Neuron (in vitro differentiated cells): ENCODE data around the gene SLFN5.
"Not testable (repeated sequence)": the region's sequence is repeated elsewhere in the genome, so short reads cannot be mapped to it uniquely, and the experiment has no call there.

ENCODE experiments used
- H2AFZ ChIP-seq: one replicate; pipeline ENCODE4 v1.6.1; 2013; ENCODE audit warnings: low read depth, mild to moderate bottlenecking, inconsistent platforms, low read length, moderate library complexity
- H3K27me3 ChIP-seq: one replicate; pipeline ENCODE4 v1.6.1; 2013; ENCODE audit warnings: low read length; ENCODE audit not compliant: insufficient read depth
- H3K36me3 ChIP-seq: one replicate; pipeline ENCODE4 v1.6.1; 2013; ENCODE audit warnings: low read length; ENCODE audit not compliant: insufficient read depth
- H3K4me1 ChIP-seq: one replicate; pipeline ENCODE4 v1.6.1; 2013; ENCODE audit warnings: low read length; ENCODE audit not compliant: insufficient read depth
- H3K4me3 ChIP-seq: 2 replicates; pipeline ENCODE4 v1.5.1; 2013; ENCODE audit warnings: mild to moderate bottlenecking, low read length, moderate library complexity
- H3K9me3 ChIP-seq: one replicate; pipeline ENCODE4 v1.6.1; 2013; ENCODE audit warnings: low read length

The SLFN5 gene

DNA sequence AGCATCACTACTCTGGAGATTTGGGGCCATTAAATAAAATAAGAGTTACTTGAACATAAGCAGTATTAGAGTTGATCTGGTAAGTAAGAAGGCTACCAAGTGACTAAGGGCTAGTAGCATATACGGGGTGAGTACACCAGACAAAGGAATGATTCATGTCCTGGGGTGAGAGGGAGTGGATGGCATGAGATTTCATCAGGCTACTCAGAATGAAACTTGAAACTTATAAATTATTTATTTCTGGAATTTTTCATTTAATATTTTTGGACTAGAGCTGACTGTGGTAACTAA is 2.3 kb downstream of the SLFN5 start:
- H3K36me3 ChIP-seq: no peaks in the 10 kb centered on the region
- H3K4me1 ChIP-seq: peaks cover 20% of the 10 kb centered on the region
- no peak overlapping the region for H2AFZ ChIP-seq
- H3K4me3 ChIP-seq: peak overlapping the region; percentile 77
- H3K27me3 ChIP-seq: no peaks in the 10 kb centered on the region
- H3K9me3 ChIP-seq: no peaks in the 10 kb centered on the region

DNA sequence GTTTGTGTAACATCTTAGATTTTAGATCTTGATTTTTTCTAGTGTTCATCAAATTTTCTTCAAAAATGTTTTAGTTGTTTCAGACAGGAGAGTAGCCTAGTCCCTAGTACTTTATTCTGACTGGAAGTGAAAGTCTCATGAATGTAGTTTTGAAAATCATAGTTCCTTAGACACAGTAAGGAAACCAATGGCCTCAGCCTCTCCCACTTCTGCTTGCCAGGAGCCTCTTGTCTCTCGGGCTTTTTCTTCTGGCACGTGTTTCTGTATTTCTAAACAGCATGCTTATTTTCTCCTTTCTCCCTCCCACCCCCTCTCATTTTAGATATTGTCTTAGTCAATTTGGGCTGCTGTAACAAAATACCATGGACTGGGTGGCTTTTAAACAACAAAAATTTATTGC is 9.8 kb downstream of the SLFN5 start:
- Histone ChIP-seq H3K27me3 (no peaks in the 10 kb centered on the region), H2AFZ (no peak overlapping the region), H3K4me1 (peaks cover 8% of the 10 kb centered on the region), H3K36me3 (no peaks in the 10 kb centered on the region), H3K9me3 (no peaks in the 10 kb centered on the region), H3K4me3 (no peak overlapping the region)

DNA sequence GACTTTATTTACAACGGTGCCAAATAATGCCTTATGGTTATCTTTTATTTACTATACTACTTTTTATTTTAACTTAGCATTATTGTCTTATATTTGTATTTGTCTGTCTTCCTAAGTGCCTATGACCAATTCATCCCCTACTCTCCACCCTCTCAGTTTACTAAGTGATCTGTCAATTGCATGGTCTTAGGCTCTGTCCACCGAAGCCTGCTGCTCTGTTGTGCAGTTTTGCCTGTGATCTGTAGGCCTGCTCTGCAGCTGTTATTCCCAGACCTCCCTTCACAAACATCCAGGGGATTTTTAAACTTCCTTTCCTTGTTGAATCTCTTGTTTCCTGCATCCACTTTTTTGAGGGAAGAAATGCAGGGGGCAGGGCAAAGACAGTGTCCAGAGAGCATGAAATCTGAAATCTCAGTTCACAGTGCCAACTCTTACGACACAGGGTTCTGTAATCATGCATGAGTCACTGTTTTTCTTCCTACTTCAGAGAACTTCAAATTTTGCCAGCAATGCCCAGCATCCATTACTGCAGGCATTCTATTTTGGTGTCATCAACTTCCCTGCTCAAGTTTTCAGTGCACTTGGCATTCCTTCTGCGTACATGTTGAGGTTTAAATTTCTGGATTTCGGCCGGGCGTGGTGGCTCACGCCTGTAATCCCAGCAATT is 11.4 kb downstream of the SLFN5 start:
- no peak overlapping the region for H3K4me3 ChIP-seq
- peaks cover 8% of the 10 kb centered on the region for H3K4me1 ChIP-seq
- no peak overlapping the region for H2AFZ ChIP-seq
- H3K9me3 ChIP-seq: no peaks in the 10 kb centered on the region
- no peaks in the 10 kb centered on the region for H3K27me3 ChIP-seq
- H3K36me3 ChIP-seq: no peaks in the 10 kb centered on the region

DNA sequence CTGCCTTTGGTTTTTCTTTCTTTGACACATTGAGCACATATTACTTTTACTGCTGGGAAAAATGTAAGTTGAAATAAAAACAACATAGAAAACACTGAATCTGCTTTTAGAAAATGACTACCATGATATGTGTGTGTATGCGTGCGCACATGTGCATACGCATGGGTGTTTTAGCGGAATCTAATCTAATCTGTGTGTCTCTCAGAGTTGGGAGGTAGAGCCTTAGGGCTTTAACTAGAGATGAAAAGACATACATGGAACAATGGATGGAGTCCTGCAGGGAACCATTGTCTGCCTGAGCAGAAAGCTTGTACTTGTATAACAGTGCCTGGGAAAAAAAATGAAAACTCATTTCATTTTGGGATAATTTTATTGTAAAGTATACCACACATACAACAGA is 12.4 kb downstream of the SLFN5 start:
- Histone ChIP-seq H3K4me3 (no peak overlapping the region), H2AFZ (no peak overlapping the region), H3K36me3 (no peaks in the 10 kb centered on the region), H3K27me3 (no peaks in the 10 kb centered on the region), H3K4me1 (peaks cover 8% of the 10 kb centered on the region), H3K9me3 (no peaks in the 10 kb centered on the region)

DNA sequence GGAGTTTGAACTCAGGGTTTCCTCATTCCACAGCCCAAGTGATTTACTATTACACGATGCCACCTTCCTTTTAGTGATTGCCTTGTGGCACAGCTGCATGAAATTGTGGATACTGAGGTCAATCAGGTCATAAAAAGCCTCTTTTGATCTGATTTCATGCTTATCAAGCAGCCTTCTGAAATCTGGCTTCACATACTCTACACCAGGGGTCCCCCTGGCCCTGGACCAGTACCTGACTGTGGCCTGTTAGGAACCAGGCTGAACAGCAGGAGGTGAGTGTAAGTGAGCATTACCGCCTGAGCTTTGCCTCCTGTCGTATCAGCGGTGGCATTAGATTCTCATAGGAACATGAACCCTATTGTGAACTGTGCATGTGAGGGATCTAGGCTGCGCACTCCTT is 13.8 kb downstream of the SLFN5 start:
- H2AFZ ChIP-seq: no peak overlapping the region
- no peak overlapping the region for H3K4me3 ChIP-seq
- no peaks in the 10 kb centered on the region for H3K36me3 ChIP-seq
- no peaks in the 10 kb centered on the region for H3K9me3 ChIP-seq
- H3K4me1 ChIP-seq: peaks cover 8% of the 10 kb centered on the region
- no peaks in the 10 kb centered on the region for H3K27me3 ChIP-seq

DNA sequence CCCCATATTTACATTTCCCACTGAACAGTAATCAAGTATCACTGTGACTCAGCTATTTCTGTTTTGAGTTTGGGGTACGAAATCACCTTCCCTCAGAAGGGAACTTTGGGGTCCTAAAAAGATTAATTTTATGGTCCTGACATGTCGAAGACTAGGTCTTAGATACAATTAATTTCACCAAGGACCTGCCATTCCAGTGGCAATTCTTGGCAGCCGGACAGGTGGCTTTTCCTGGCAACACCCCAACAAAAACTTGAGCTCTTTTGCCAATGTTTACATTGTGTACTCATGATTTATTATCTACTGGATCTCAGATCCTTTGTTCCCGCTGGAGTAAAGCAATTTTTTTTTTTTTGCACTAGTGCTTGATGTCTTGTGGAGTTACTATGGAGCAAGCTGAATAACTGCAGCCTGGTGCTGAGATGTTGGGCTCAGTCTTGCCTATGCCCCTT is 14.4 kb downstream of the SLFN5 start:
- Histone ChIP-seq H3K27me3 (no peaks in the 10 kb centered on the region), H3K4me1 (peaks cover 8% of the 10 kb centered on the region), H3K4me3 (no peak overlapping the region), H2AFZ (no peak overlapping the region), H3K9me3 (no peaks in the 10 kb centered on the region), H3K36me3 (no peaks in the 10 kb centered on the region)

DNA sequence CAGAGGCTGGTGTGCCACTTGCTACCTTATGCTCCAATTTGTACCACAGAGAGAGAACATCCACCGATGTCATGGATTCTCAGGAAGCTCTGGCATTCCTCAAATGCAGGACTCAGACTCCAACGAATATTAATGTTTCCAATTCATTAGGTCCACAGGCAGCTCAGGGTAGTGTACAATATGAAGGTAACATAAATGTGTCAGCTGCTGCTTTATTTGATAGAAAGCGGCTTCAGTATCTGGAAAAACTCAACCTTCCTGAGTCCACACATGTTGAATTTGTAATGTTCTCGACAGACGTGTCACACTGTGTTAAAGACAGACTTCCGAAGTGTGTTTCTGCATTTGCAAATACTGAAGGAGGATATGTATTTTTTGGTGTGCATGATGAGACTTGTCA is 16.1 kb downstream of the SLFN5 start:
- Histone ChIP-seq H3K27me3 (no peaks in the 10 kb centered on the region), H3K4me3 (no peak overlapping the region), H2AFZ (no peak overlapping the region), H3K36me3 (no peaks in the 10 kb centered on the region), H3K4me1 (peaks cover 8% of the 10 kb centered on the region), H3K9me3 (no peaks in the 10 kb centered on the region)

DNA sequence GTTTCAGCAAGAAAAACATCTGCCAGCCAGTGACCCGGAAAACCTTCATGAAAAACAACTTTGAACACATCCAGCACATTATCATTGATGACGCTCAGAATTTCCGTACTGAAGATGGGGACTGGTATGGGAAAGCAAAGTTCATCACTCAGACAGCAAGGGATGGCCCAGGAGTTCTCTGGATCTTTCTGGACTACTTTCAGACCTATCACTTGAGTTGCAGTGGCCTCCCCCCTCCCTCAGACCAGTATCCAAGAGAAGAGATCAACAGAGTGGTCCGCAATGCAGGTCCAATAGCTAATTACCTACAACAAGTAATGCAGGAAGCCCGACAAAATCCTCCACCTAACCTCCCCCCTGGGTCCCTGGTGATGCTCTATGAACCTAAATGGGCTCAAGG is 22.2 kb downstream of the SLFN5 start:
- H3K36me3 ChIP-seq: peaks cover 11% of the 10 kb centered on the region
- H2AFZ ChIP-seq: no peak overlapping the region
- no peaks in the 10 kb centered on the region for H3K27me3 ChIP-seq
- no peak overlapping the region for H3K4me3 ChIP-seq
- H3K4me1 ChIP-seq: no peaks in the 10 kb centered on the region
- H3K9me3 ChIP-seq: no peaks in the 10 kb centered on the region

DNA sequence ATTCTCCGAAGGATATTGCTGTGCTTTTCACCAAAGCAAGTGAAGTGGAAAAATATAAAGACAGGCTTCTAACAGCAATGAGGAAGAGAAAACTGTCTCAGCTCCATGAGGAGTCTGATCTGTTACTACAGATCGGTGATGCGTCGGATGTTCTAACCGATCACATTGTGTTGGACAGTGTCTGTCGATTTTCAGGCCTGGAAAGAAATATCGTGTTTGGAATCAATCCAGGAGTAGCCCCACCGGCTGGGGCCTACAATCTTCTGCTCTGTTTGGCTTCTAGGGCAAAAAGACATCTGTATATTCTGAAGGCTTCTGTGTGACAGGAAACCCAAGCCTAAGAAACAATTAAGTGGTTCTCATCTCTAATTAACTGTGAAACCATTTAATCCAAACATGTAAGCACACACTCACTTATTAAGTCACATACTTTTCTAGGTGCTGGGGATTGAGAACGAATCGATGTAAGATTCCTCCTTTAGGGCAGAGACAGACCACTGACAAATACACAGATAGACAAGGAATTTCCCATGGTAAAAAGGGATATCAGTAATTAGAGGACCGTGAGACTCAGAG is 22.8 kb downstream of the SLFN5 start:
- H3K9me3 ChIP-seq: no peaks in the 10 kb centered on the region
- H3K27me3 ChIP-seq: no peaks in the 10 kb centered on the region
- H3K36me3 ChIP-seq: peaks cover 11% of the 10 kb centered on the region
- no peaks in the 10 kb centered on the region for H3K4me1 ChIP-seq
- H2AFZ ChIP-seq: no peak overlapping the region
- H3K4me3 ChIP-seq: no peak overlapping the region

DNA sequence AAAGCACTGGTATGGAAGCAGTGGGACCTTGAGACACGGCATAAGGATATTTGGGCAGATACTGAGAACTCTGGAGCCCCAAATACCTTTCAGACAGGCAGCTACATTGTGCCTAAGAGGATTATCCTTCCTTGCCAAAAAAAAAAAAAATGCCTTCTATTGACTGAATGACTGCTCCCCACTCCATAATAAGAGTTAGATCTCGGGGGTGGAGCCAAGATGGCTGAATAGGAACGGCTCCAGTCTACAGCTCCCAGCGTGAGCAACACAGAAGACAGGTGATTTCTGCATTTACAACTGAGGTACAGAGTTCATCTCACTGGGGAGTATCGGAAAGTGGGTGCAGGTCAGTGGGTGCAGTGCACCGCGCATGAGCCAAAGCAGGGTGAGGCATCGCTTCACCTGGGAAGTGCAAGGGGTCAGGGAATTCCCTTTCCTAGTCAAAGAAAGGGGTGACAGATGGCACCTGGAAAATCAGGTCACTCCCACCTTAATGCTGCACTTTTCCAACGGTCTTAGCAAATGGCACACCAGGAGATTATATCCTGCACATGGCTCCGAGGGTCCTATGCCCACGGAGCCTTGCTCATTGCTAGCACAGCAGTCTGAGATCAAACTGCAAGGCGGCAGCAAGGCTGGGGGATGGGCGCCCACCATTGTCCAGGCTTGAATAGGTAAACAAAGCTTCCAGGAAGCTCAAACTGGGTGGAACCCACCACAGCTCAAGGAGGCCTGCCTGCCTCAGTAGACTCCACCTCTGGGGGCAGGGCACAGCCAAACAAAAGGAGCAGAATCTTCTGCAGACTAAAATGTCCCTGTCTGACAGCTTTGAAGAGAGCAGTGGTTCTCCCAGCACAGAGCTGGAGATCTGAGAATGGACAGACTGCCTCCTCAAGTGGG is 31.5 kb downstream of the SLFN5 start:
- not testable (repeated sequence) for H2AFZ ChIP-seq, H3K9me3 ChIP-seq, H3K4me1 ChIP-seq, H3K27me3 ChIP-seq, H3K36me3 ChIP-seq, H3K4me3 ChIP-seq

DNA sequence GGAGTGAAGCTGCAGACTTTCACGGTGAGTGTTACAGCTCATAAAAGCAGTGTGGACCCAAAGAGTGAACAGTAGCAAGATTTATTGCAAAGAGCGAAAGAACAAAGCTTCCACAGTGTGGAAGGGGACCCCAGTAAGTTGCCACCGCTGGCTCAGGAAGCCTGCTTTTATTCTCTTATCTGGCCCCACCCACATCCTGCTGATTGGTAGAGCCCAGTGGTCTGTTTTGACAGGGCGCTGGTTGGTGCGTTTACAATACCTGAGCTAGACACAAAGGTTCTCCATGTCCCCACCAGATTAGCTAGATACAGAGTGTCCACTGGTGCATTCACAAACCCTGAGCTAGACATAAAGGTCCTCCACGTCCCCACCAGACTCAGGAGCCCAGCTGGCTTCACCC is 35.6 kb downstream of the SLFN5 start:
- not testable (repeated sequence) for H3K4me1 ChIP-seq, H3K36me3 ChIP-seq, H3K27me3 ChIP-seq, H2AFZ ChIP-seq, H3K4me3 ChIP-seq, H3K9me3 ChIP-seq

DNA sequence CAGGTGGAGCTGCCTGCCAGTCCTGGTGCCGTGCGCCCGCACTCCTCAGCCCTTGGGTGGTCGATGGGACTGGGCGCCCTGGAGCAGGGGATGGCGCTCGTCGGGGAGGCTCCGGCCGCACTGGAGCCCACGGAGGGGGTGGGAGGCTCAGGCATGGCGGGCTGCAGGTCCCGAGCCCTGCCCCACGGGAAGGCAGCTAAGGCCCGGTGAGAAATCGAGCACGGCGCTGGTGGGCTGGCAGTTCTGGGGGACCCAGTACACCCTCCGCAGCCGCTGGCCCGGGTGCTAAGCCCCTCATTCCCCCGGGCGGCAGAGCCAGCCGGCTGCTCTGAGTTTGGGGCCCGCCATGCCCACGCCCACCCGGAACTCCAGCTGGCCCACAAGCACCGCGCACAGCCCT is 36.0 kb downstream of the SLFN5 start:
- not testable (repeated sequence) for H3K4me3 ChIP-seq, H3K4me1 ChIP-seq, H2AFZ ChIP-seq, H3K36me3 ChIP-seq, H3K27me3 ChIP-seq, H3K9me3 ChIP-seq

DNA sequence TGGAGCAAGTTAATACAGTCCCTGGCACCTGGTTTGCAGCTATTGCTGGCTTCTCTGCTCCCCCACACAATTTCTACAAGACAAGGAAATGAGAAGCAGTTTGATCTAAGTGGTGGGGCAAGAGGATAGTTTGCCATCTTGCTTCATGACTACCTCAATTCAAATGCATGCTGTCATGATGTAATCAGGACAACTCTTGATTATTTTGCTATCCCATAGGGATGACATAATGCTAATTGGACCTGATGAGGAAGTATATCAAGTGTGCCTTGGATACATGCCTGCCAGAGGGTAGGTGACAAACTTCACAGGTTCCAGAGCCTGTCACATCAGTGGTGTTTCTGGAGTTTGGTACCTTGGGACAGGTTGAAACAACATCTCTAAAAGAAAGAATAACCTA is 40.9 kb downstream of the SLFN5 start:
- no peaks in the 10 kb centered on the region for H3K27me3 ChIP-seq
- no peaks in the 10 kb centered on the region for H3K36me3 ChIP-seq
- H3K9me3 ChIP-seq: peaks cover 1% of the 10 kb centered on the region
- H3K4me1 ChIP-seq: no peaks in the 10 kb centered on the region
- H2AFZ ChIP-seq: no peak overlapping the region
- H3K4me3 ChIP-seq: no peak overlapping the region
